ENCODE results near the gene CIB2.

DNA sequence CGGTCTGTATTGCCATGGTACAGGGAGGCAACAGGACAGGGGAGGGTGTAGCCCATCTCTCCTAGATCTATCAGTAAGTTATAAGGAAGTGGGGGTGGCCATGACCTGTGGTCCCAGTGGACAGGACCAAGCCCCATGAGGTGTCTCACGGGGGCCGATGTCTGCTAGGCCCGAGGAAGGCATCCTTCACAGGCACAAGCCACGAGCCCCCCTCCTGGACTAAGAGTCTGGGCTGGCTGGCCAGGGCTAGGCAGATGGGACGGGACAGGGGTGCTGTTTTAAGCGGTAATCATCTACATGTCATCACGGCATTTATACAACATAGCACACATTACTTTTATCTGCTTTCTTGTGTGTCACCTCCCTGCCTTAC lies 51.2 kb downstream of the CIB2 start:
- TF ChIP-seq, protein P1, sequence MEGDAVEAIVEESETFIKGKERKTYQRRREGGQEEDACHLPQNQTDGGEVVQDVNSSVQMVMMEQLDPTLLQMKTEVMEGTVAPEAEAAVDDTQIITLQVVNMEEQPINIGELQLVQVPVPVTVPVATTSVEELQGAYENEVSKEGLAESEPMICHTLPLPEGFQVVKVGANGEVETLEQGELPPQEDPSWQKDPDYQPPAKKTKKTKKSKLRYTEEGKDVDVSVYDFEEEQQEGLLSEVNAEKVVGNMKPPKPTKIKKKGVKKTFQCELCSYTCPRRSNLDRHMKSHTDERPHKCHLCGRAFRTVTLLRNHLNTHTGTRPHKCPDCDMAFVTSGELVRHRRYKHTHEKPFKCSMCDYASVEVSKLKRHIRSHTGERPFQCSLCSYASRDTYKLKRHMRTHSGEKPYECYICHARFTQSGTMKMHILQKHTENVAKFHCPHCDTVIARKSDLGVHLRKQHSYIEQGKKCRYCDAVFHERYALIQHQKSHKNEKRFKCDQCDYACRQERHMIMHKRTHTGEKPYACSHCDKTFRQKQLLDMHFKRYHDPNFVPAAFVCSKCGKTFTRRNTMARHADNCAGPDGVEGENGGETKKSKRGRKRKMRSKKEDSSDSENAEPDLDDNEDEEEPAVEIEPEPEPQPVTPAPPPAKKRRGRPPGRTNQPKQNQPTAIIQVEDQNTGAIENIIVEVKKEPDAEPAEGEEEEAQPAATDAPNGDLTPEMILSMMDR (IDR thresholded peaks at IDR 0.05): no peak
- TF ChIP-seq POLR2AphosphoS5 (IDR thresholded peaks at IDR 0.05): no peak

Measured in stomach (tissue), 4 donors.